Smooth muscle cell (in vitro differentiated cells): Measurements from ENCODE around the gene MGMT. TPM values are rescaled to one million over a fixed set of nuclear protein-coding genes. Genes with fewer than 3 reads are reported as not detected.

ENCODE experiments used
- DNase-seq: peaks from one replicate; lab custom pipeline; 2025; ENCODE audit not compliant: unreplicated experiment; lab: John Stamatoyannopoulos, UW
- H2AFZ ChIP-seq: fragments of 200-600 bp; sonication (generic); 2 replicates; pipeline ENCODE4 v1.6.0; 2016; ENCODE audit warnings: antibody characterized with exemption, low read depth, mild to moderate bottlenecking
- H3F3A ChIP-seq: fragments of 200-600 bp; sonication (generic); 2 replicates; pipeline ENCODE4 v1.6.0; 2017; ENCODE audit warnings: antibody characterized with exemption, low read depth
- H3K27ac ChIP-seq: fragments of 200-600 bp; sonication (generic); 2 replicates; pipeline ENCODE4 v1.5.1; 2016; ENCODE audit warnings: low read depth, mild to moderate bottlenecking
- H3K27me3 ChIP-seq: fragments of 200-600 bp; sonication (generic); 2 replicates; pipeline ENCODE4 v1.6.1; 2016; ENCODE audit warnings: low read depth, mild to moderate bottlenecking
- H3K36me3 ChIP-seq: fragments of 200-600 bp; sonication (generic); 2 replicates; pipeline ENCODE4 v1.5.1; 2016; ENCODE audit warnings: low read depth
- H3K4me1 ChIP-seq: fragments of 200-600 bp; sonication (generic); 2 replicates; pipeline ENCODE4 v1.5.1; 2016; ENCODE audit warnings: low read depth
- H3K4me2 ChIP-seq: fragments of 200-600 bp; sonication (generic); 2 replicates; pipeline ENCODE4 v1.6.0; 2016; ENCODE audit warnings: mild to moderate bottlenecking
- H3K4me3 ChIP-seq: fragments of 200-600 bp; sonication (generic); 2 replicates; pipeline ENCODE4 v1.5.1; 2016; ENCODE audit warnings: mild to moderate bottlenecking
- H3K79me2 ChIP-seq: fragments of 200-600 bp; sonication (generic); 2 replicates; pipeline ENCODE4 v1.6.0; 2016; ENCODE audit warnings: low read depth, mild to moderate bottlenecking
- H3K9ac ChIP-seq: fragments of 200-600 bp; sonication (generic); 2 replicates; pipeline ENCODE4 v1.6.0; 2016; ENCODE audit warnings: low read depth
- H3K9me3 ChIP-seq: fragments of 200-600 bp; sonication (generic); replicated peaks from 2 replicates; pipeline ENCODE4 v1.5.1; 2016; ENCODE audit warnings: low read depth
- H4K20me1 ChIP-seq: fragments of 200-600 bp; sonication (generic); 2 replicates; pipeline ENCODE4 v1.6.0; 2016; ENCODE audit warnings: low read depth
- WGBS: methylation state at CpG from one replicate; pipeline ENCODE4 v1.1.7; 2016; ENCODE audit warnings: low lambda C conversion rate; 5-methylcytosine and 5-hydroxymethylcytosine counted together
- polyA plus RNA-seq: library from polyadenylated mRNA; unstranded; fragments of >200 nt; fragmentation: Nextera tagmentation; extraction: Ambion mirVana; gene quantifications from 2 replicates; pipeline ENCODE4 v1.2.1, GENCODE V29; 2016
- total RNA-seq: library from RNA; depleted of rRNA; stranded (reverse); fragments of >200 nt; gene quantifications from 2 replicates; pipeline ENCODE4 v1.2.3, GENCODE V29; 2014
- TF ChIP-seq, protein P1 (sequence below): fragments of 200-600 bp; sonication (generic); IDR thresholded peaks from 2 replicates; pipeline ENCODE4 v1.5.1; 2017; ENCODE audit warnings: borderline replicate concordance, mild to moderate bottlenecking, antibody characterized with exemption; ENCODE audit not compliant: insufficient read depth, poor library complexity, severe bottlenecking

MGMT gene
- total and polyA plus RNA-seq, 2 experiments from 2014 or later = 21.0 to 33.0 TPM

DNA sequence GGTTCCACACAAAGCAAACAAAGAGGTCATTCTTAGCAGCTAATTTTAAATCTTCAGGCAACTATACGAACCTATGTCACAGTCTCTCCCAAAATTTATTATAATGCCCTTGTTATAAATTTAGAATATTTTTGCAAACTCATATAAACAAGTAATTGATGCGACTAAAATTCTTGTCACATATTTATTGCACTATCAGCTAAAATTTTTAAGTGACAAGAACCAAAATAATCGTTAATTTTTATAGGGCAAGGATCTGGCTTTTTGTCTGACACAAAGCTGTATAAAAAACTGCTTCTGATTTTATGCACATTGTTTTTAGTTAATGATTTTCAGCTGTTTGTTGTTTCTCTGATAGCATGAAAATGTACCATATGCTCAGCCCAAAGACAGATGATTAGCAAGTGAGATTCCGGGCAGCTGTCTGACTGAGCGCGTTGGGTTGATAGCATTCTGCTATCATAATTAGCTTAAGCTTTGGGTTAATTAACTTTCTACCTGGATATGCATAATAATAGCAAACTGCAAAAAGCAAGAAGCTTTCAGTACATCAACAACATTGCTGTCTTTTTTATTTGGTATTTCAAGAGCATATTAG is 136.0 kb downstream of the MGMT start:
- Histone ChIP-seq H2AFZ (no peak overlapping the region), H3K27me3 (no peaks in the 10 kb centered on the region), H3F3A (peaks cover 3% of the 10 kb centered on the region), H3K36me3 (no peaks in the 10 kb centered on the region), H3K79me2 (no peaks in the 10 kb centered on the region), H3K9me3 (no peaks in the 10 kb centered on the region), H4K20me1 (no peaks in the 10 kb centered on the region), H3K4me2 (no peak overlapping the region), H3K27ac (no peak overlapping the region), H3K9ac (no peak overlapping the region), H3K4me3 (no peak overlapping the region), H3K4me1 (peaks cover 5% of the 10 kb centered on the region)
- no peak for DNase-seq
- WGBS = 74% methylated on average over 6 of the region's 6 CpGs
- TF ChIP-seq, protein P1, sequence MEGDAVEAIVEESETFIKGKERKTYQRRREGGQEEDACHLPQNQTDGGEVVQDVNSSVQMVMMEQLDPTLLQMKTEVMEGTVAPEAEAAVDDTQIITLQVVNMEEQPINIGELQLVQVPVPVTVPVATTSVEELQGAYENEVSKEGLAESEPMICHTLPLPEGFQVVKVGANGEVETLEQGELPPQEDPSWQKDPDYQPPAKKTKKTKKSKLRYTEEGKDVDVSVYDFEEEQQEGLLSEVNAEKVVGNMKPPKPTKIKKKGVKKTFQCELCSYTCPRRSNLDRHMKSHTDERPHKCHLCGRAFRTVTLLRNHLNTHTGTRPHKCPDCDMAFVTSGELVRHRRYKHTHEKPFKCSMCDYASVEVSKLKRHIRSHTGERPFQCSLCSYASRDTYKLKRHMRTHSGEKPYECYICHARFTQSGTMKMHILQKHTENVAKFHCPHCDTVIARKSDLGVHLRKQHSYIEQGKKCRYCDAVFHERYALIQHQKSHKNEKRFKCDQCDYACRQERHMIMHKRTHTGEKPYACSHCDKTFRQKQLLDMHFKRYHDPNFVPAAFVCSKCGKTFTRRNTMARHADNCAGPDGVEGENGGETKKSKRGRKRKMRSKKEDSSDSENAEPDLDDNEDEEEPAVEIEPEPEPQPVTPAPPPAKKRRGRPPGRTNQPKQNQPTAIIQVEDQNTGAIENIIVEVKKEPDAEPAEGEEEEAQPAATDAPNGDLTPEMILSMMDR = no peak

DNA sequence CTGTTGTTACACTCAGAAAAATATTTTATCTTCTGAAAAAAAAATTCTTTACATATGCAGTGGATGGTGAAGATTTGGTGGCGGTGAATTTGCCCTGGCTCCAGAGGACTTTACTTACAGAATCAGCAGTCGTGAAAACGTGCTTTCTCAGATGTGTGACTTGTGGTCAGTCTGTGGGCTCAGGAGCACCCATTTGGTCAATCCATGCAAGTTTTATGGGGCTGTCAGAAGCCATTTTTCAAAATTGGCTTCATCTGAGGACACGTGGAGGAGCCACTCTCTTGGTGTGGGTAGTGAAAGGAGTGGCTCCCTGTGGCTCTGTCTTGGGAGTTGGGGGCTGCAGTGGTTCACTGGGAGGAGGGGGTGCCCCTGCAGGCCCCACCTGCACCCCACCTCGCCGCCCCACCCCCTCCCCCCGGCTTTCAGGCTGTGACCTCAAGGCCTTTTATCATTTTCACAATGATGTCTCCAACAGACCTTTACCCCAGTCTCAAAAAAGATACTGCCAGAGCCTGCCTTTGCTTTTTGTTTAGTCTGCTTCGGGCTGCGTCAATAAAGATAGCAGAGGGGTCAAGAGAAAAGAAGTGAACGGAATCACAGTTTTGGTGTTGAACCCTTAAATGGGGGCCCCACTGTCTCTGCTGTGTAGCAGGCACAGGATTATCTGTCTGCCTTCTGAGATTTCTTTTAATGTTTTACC is 137.4 kb downstream of the MGMT start:
- TF ChIP-seq, protein P1 = no peak
- H3K27ac ChIP-seq = peak overlapping the region; percentile 74
- no peak overlapping the region for H2AFZ ChIP-seq
- peaks cover 5% of the 10 kb centered on the region for H3K4me1 ChIP-seq
- no peaks in the 10 kb centered on the region for H3K9me3 ChIP-seq
- WGBS = 26% methylated on average over 10 of the region's 10 CpGs
- no peaks in the 10 kb centered on the region for H3K36me3 ChIP-seq
- DNase-seq = no peak
- H4K20me1 ChIP-seq = no peaks in the 10 kb centered on the region
- peak overlapping the region; percentile 80 for H3K4me2 ChIP-seq
- no peak overlapping the region for H3K4me3 ChIP-seq
- peaks cover 3% of the 10 kb centered on the region for H3F3A ChIP-seq
- H3K27me3 ChIP-seq = no peaks in the 10 kb centered on the region
- H3K79me2 ChIP-seq = no peaks in the 10 kb centered on the region
- H3K9ac ChIP-seq = no peak overlapping the region

DNA sequence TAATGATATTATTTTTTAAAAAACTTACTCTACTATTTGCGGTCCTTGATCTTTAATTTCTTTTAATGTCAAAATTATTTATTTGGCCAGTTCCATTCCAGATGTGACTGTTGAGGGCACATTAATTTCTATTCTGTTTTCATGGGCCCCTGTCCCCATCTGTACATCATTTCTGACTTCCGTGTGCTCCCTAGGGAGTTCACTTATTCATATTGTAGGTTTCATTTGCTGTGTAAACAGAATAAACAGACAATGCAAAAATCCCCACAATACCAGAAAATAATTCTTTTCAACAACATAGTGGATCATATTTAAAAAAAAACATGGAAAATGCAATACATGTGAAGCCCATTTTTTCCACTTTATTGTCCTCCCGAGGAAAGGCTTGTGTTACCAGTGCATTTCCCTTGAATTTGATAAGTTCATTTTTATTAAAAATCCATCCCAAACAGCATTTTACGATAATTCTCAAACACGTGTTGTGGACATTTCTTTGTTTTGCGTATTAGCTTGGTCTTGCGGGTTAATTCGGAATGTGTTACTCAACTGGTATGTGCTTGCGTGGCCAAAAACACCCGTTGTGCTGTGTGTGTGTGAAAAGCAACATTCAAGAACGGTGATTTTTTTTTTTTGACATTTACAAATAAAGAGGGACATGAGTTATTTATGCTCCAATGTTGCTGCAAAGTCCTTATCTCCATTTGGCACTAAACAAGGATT is 138.4 kb downstream of the MGMT start:
- peak overlapping the region; percentile 26 for H3K4me3 ChIP-seq
- peaks cover 3% of the 10 kb centered on the region for H3F3A ChIP-seq
- TF ChIP-seq, protein P1 = no peak
- H2AFZ ChIP-seq = no peak overlapping the region
- no peaks in the 10 kb centered on the region for H3K9me3 ChIP-seq
- H3K36me3 ChIP-seq = no peaks in the 10 kb centered on the region
- H3K4me1 ChIP-seq = peaks cover 5% of the 10 kb centered on the region
- no peaks in the 10 kb centered on the region for H3K79me2 ChIP-seq
- no peak for DNase-seq
- 42% methylated on average over 11 of the region's 11 CpGs for WGBS
- no peaks in the 10 kb centered on the region for H4K20me1 ChIP-seq
- H3K27me3 ChIP-seq = no peaks in the 10 kb centered on the region
- H3K9ac ChIP-seq = peak overlapping the region; percentile 74
- H3K4me2 ChIP-seq = peak overlapping the region; percentile 80
- peak overlapping the region; percentile 74 for H3K27ac ChIP-seq
